HEK293 (cell line): ENCODE data around the gene MYO9B.

Source experiments
- ELK4 ChIP-seq: IDR thresholded peaks from 2 replicates; pipeline ENCODE4 v1.6.1; 2011; ENCODE audit warnings: mild to moderate bottlenecking, low read depth, low read length, borderline replicate concordance
- FEZF1 ChIP-seq: fragments of 450-650 bp; formaldehyde crosslinking; IDR thresholded peaks from 2 replicates; pipeline ENCODE4 v1.5.1; 2016; ENCODE audit warnings: missing biosample characterization, missing genetic modification characterization
- GLI2 ChIP-seq: fragments of 450-650 bp; formaldehyde crosslinking; IDR thresholded peaks from 2 replicates; pipeline ENCODE4; 2017; ENCODE audit warnings: missing biosample characterization, missing genetic modification characterization, low read depth, borderline replicate concordance
- GLI4 ChIP-seq: fragments of 450-650 bp; formaldehyde crosslinking; IDR thresholded peaks from 2 replicates; pipeline ENCODE4 v1.5.1; 2016; ENCODE audit warnings: missing biosample characterization, missing genetic modification characterization
- GLIS1 ChIP-seq: fragments of 450-650 bp; formaldehyde crosslinking; IDR thresholded peaks from 2 replicates; pipeline ENCODE4 v1.5.1; 2016; ENCODE audit warnings: missing biosample characterization, missing genetic modification characterization
- KLF10 ChIP-seq: fragments of 450-650 bp; IDR thresholded peaks from 2 replicates; pipeline ENCODE4 v1.5.1; 2018; ENCODE audit warnings: missing biosample characterization, mild to moderate bottlenecking, missing genetic modification characterization
- SCRT2 ChIP-seq: fragments of 450-650 bp; formaldehyde crosslinking; IDR thresholded peaks from 2 replicates; pipeline ENCODE4 v1.5.1; 2016; ENCODE audit warnings: missing biosample characterization, missing genetic modification characterization
- SP3 ChIP-seq: fragments of 450-650 bp; formaldehyde crosslinking; IDR thresholded peaks from 2 replicates; pipeline ENCODE4 v1.5.1; 2016; ENCODE audit warnings: missing biosample characterization, missing genetic modification characterization
- ZBTB48 ChIP-seq: fragments of 450-650 bp; formaldehyde crosslinking; IDR thresholded peaks from 2 replicates; pipeline ENCODE4 v1.5.1; 2016; ENCODE audit warnings: missing biosample characterization, missing genetic modification characterization
- ZBTB49 ChIP-seq: fragments of 450-650 bp; formaldehyde crosslinking; IDR thresholded peaks from 2 replicates; pipeline ENCODE4 v1.5.1; 2016; ENCODE audit warnings: missing biosample characterization, missing genetic modification characterization, low read depth
- ZBTB7A ChIP-seq: fragments of 450-650 bp; formaldehyde crosslinking; IDR thresholded peaks from 2 replicates; pipeline ENCODE4 v1.5.1; 2016; ENCODE audit warnings: low read depth, missing biosample characterization, missing genetic modification characterization
- ZNF121 ChIP-seq: fragments of 450-650 bp; formaldehyde crosslinking; IDR thresholded peaks from 2 replicates; pipeline ENCODE4 v1.5.1; 2016; ENCODE audit warnings: missing biosample characterization, missing genetic modification characterization
- ZNF184 ChIP-seq: fragments of 450-650 bp; IDR thresholded peaks from 2 replicates; pipeline ENCODE4 v1.5.1; 2018; ENCODE audit warnings: missing biosample characterization, mild to moderate bottlenecking, missing genetic modification characterization
- ZNF223 ChIP-seq: fragments of 450-650 bp; formaldehyde crosslinking; IDR thresholded peaks from 2 replicates; pipeline ENCODE4 v1.5.1; 2016; ENCODE audit warnings: missing biosample characterization, missing genetic modification characterization
- ZNF23 ChIP-seq: fragments of 450-650 bp; formaldehyde crosslinking; IDR thresholded peaks from 2 replicates; pipeline ENCODE4 v1.5.1; 2016; ENCODE audit warnings: missing biosample characterization, missing genetic modification characterization, borderline replicate concordance
- ZNF280D ChIP-seq: fragments of 450-650 bp; formaldehyde crosslinking; IDR thresholded peaks from 2 replicates; pipeline ENCODE4 v1.5.1; 2016; ENCODE audit warnings: missing biosample characterization, missing genetic modification characterization
- ZNF324 ChIP-seq: fragments of 450-650 bp; formaldehyde crosslinking; IDR thresholded peaks from 2 replicates; pipeline ENCODE4 v1.5.1; 2016; ENCODE audit warnings: missing biosample characterization, missing genetic modification characterization
- ZNF354C ChIP-seq: fragments of 450-650 bp; formaldehyde crosslinking; IDR thresholded peaks from 2 replicates; pipeline ENCODE4 v1.5.1; 2016; ENCODE audit warnings: missing biosample characterization, missing genetic modification characterization, low read depth, borderline replicate concordance
- ZNF366 ChIP-seq: fragments of 450-650 bp; formaldehyde crosslinking; conservative IDR thresholded peaks from 2 replicates; pipeline ENCODE4 v1.5.1; 2016; ENCODE audit warnings: missing biosample characterization, missing genetic modification characterization
- ZNF394 ChIP-seq: fragments of 450-650 bp; formaldehyde crosslinking; IDR thresholded peaks from 2 replicates; pipeline ENCODE4 v1.5.1; 2016; ENCODE audit warnings: missing biosample characterization, missing genetic modification characterization, mild to moderate bottlenecking, moderate library complexity, borderline replicate concordance
- ZNF449 ChIP-seq: fragments of 450-650 bp; formaldehyde crosslinking; IDR thresholded peaks from 2 replicates; pipeline ENCODE4 v1.5.1; 2017; ENCODE audit warnings: missing biosample characterization, mild to moderate bottlenecking, missing genetic modification characterization, moderate library complexity
- ZNF521 ChIP-seq: fragments of 450-650 bp; formaldehyde crosslinking; IDR thresholded peaks from 2 replicates; pipeline ENCODE4 v1.5.1; 2017; ENCODE audit warnings: missing biosample characterization, mild to moderate bottlenecking, missing genetic modification characterization
- ZNF561 ChIP-seq: fragments of 450-650 bp; IDR thresholded peaks from 2 replicates; pipeline ENCODE4 v1.5.1; 2018; ENCODE audit warnings: missing biosample characterization, missing genetic modification characterization, borderline replicate concordance
- ZNF610 ChIP-seq: fragments of 450-650 bp; formaldehyde crosslinking; IDR thresholded peaks from 2 replicates; pipeline ENCODE4 v1.5.1; 2016; ENCODE audit warnings: missing biosample characterization, missing genetic modification characterization, borderline replicate concordance
- ZNF658 ChIP-seq: fragments of 450-650 bp; formaldehyde crosslinking; IDR thresholded peaks from 2 replicates; pipeline ENCODE4; 2016; ENCODE audit warnings: missing biosample characterization, missing genetic modification characterization
- ZNF701 ChIP-seq: fragments of 450-650 bp; formaldehyde crosslinking; IDR thresholded peaks from 2 replicates; pipeline ENCODE4 v1.5.1; 2016; ENCODE audit warnings: missing biosample characterization, missing genetic modification characterization
- ZNF704 ChIP-seq: fragments of 450-650 bp; formaldehyde crosslinking; IDR thresholded peaks from 2 replicates; pipeline ENCODE4 v1.5.1; 2016; ENCODE audit warnings: missing biosample characterization, missing genetic modification characterization
- ZNF707 ChIP-seq: fragments of 450-650 bp; formaldehyde crosslinking; IDR thresholded peaks from 2 replicates; pipeline ENCODE4 v1.5.1; 2016; ENCODE audit warnings: missing biosample characterization, missing genetic modification characterization
- ZNF76 ChIP-seq: fragments of 450-650 bp; formaldehyde crosslinking; IDR thresholded peaks from 2 replicates; pipeline ENCODE4; 2016; ENCODE audit warnings: low read depth, missing biosample characterization, missing genetic modification characterization, borderline replicate concordance
- ZNF768 ChIP-seq: fragments of 450-650 bp; formaldehyde crosslinking; IDR thresholded peaks from 2 replicates; pipeline ENCODE4 v1.5.1; 2018; ENCODE audit warnings: missing biosample characterization, mild to moderate bottlenecking, missing genetic modification characterization
- ZSCAN30 ChIP-seq: fragments of 450-650 bp; IDR thresholded peaks from 2 replicates; pipeline ENCODE4 v1.5.1; 2018; ENCODE audit warnings: missing biosample characterization, mild to moderate bottlenecking, missing genetic modification characterization, moderate library complexity

MYO9B gene

GRCh38 chr19:17107546-17108452 lies 32.2 kb downstream of the MYO9B start (continued):
- TF ChIP-seq ZNF324: no peak
- no peak for TF ChIP-seq ZNF23 (tag by site-specific recombination)
- no peak for TF ChIP-seq GLI2 (tag by site-specific recombination)
- no peak for TF ChIP-seq ZNF521 (tag by site-specific recombination)
- no peak for TF ChIP-seq ZNF701 (tag by site-specific recombination)
- peak; percentile 82; the same call in 1 of the 2 replicates for TF ChIP-seq ZNF184 (tag by site-specific recombination)
- TF ChIP-seq GLIS1 (tag by site-specific recombination): peak; percentile 85
- TF ChIP-seq ZNF768 (tag by site-specific recombination): no peak
- no peak for TF ChIP-seq KLF10 (tag by site-specific recombination)
- TF ChIP-seq ZNF280D (tag by site-specific recombination): no peak
- TF ChIP-seq ZNF223 (tag by site-specific recombination): no peak
- TF ChIP-seq FEZF1: no peak
- TF ChIP-seq ZNF121 (tag by site-specific recombination): no peak
- TF ChIP-seq ZBTB49 (tag by site-specific recombination): no peak
- TF ChIP-seq GLI4 (tag by site-specific recombination): peak; percentile 83; the same call in 1 of the 2 replicates
- no peak for TF ChIP-seq ZSCAN30
- no peak; the same call in 1 of the 2 replicates for TF ChIP-seq ZNF394
- no peak for TF ChIP-seq ELK4
- no peak for TF ChIP-seq ZNF707 (tag by site-specific recombination)
- peak; percentile 29; the same call in 1 of the 2 replicates for TF ChIP-seq ZNF561 (tag by site-specific recombination)
- no peak; the same call in none of the 2 replicates for TF ChIP-seq SP3
- no peak for TF ChIP-seq ZNF76 (tag by site-specific recombination)
- TF ChIP-seq ZBTB48: peak; percentile 80
- peak; percentile 96 for TF ChIP-seq ZNF449
- TF ChIP-seq ZNF354C (tag by site-specific recombination): no peak
- TF ChIP-seq ZBTB7A (tag by site-specific recombination): no peak
- no peak for TF ChIP-seq ZNF704 (tag by site-specific recombination)
- TF ChIP-seq ZNF366 (tag by site-specific recombination): peak; percentile 36; the same call in 1 of the 2 replicates
- no peak for TF ChIP-seq ZNF610 (tag by site-specific recombination)
- TF ChIP-seq ZNF658: no peak
- TF ChIP-seq SCRT2: no peak; the same call in 1 of the 2 replicates
